PC-3 (cell line): ENCODE results near the gene CYP17A1. TPM values are rescaled to one million over a fixed set of nuclear protein-coding genes. Genes with fewer than 3 reads are reported as not detected.

Source experiments
- ATAC-seq: fragments of 200-7000 bp; cut with Tn5 transposase; 2 replicates; pipeline ENCODE4 v1.9.1; 2020; ENCODE audit warnings: mild to moderate bottlenecking, moderate library complexity
- BruUV-seq: library from RNA; stranded (reverse); fragments of 400-500 nt; replicated peaks from 2 replicates; lab custom pipeline; 2021; lab: Mats Ljungman, UMichigan
- CTCF ChIA-PET: fragments of 300-600 bp; sonication (Branson Sonifier 250); formaldehyde crosslinking; loops from one replicate; lab custom pipeline; 2022; ENCODE audit warnings: antibody characterized with exemption; lab: Charles Lee
- POLR2A ChIA-PET: fragments of 300-600 bp; sonication (Branson Sonifier 250); formaldehyde crosslinking; loops from one replicate; lab custom pipeline; 2022; ENCODE audit warnings: antibody characterized with exemption; ENCODE audit not compliant: unreplicated experiment; lab: Charles Lee
- DNase-seq: peaks from one replicate; pipeline ENCODE4 v3.0.0-alpha.2; 2015
- H2AFZ ChIP-seq: fragments of 300-600 bp; sonication (generic); 2 replicates; pipeline ENCODE4 v1.6.0; 2016; ENCODE audit warnings: antibody characterized with exemption, low read length
- H3F3A ChIP-seq: fragments of 300-600 bp; sonication (generic); one replicate; pipeline ENCODE4 v1.6.0; 2017; ENCODE audit warnings: antibody characterized with exemption, low read length, control low read depth, mild to moderate bottlenecking; ENCODE audit not compliant: unreplicated experiment
- H3K27ac ChIP-seq: fragments of 300-600 bp; sonication (generic); 2 replicates; pipeline ENCODE4 v1.5.1; 2016; ENCODE audit warnings: mild to moderate bottlenecking, low read length
- H3K27me3 ChIP-seq: fragments of 300-600 bp; sonication (generic); 2 replicates; pipeline ENCODE4 v1.6.1; 2016; ENCODE audit warnings: low read length, mixed read lengths
- H3K36me3 ChIP-seq: fragments of 300-600 bp; sonication (generic); 2 replicates; pipeline ENCODE4 v1.6.1; 2016; ENCODE audit warnings: low read depth, mixed run types, low read length, mixed read lengths
- H3K4me1 ChIP-seq: fragments of 300-600 bp; sonication (generic); 2 replicates; pipeline ENCODE4 v1.5.1; 2016; ENCODE audit warnings: low read length; ENCODE audit not compliant: insufficient read depth
- H3K4me2 ChIP-seq: fragments of 300-600 bp; sonication (generic); 2 replicates; pipeline ENCODE4 v1.6.0; 2016; ENCODE audit warnings: low read length
- H3K4me3 ChIP-seq: fragments of 300-600 bp; sonication (generic); 2 replicates; pipeline ENCODE4 v1.5.1; 2016; ENCODE audit warnings: mild to moderate bottlenecking, low read length, mixed read lengths
- H3K79me2 ChIP-seq: fragments of 300-600 bp; sonication (generic); 2 replicates; pipeline ENCODE4 v1.6.1; 2017; ENCODE audit warnings: low read length, mixed read lengths
- H3K9ac ChIP-seq: fragments of 300-600 bp; sonication (generic); 2 replicates; pipeline ENCODE4 v1.6.0; 2016; ENCODE audit warnings: mild to moderate bottlenecking, low read length
- H3K9me2 ChIP-seq: fragments of 300-600 bp; sonication (generic); replicated peaks from 2 replicates; pipeline ENCODE4 v1.6.1; 2016; ENCODE audit warnings: mixed run types, low read length, mixed read lengths
- H3K9me3 ChIP-seq: fragments of 300-600 bp; sonication (generic); 2 replicates; pipeline ENCODE4 v1.6.1; 2016; ENCODE audit warnings: low read length, mixed read lengths
- H4K20me1 ChIP-seq: fragments of 300-600 bp; sonication (generic); 2 replicates; pipeline ENCODE4 v1.6.1; 2016; ENCODE audit warnings: low read length, mixed read lengths
- EZH2 ChIP-seq: fragments of 300-600 bp; sonication (generic); IDR thresholded peaks from one replicate; pipeline ENCODE4 v1.6.1; 2017; ENCODE audit warnings: antibody characterized with exemption, mild to moderate bottlenecking, low read length; ENCODE audit not compliant: unreplicated experiment
- EZH2phosphoT487 ChIP-seq: fragments of 300-600 bp; sonication (generic); IDR thresholded peaks from 2 replicates; pipeline ENCODE4 v1.6.1; 2018; ENCODE audit warnings: mild to moderate bottlenecking, antibody characterized with exemption, low read length, borderline replicate concordance
- intact Hi-C: fragments of 100-400 bp; cut with micrococcal nuclease; formaldehyde crosslinking; loops from 2 replicates; pipeline ENCODE4 v1.9.0; 2023
- total RNA-seq: library from RNA; depleted of rRNA; stranded (reverse); fragments of >200 nt; gene quantifications from 2 replicates; pipeline ENCODE4 v1.2.3, GENCODE V29; 2014
- TF ChIP-seq, protein P1 (sequence below): fragments of 300-600 bp; sonication (generic); conservative IDR thresholded peaks from 2 replicates; pipeline ENCODE4 v1.5.1; 2017; ENCODE audit warnings: antibody characterized with exemption, low read depth, mild to moderate bottlenecking, low read length

The CYP17A1 gene
- total RNA-seq, 1 experiment from 2014 or later: not detected

DNA sequence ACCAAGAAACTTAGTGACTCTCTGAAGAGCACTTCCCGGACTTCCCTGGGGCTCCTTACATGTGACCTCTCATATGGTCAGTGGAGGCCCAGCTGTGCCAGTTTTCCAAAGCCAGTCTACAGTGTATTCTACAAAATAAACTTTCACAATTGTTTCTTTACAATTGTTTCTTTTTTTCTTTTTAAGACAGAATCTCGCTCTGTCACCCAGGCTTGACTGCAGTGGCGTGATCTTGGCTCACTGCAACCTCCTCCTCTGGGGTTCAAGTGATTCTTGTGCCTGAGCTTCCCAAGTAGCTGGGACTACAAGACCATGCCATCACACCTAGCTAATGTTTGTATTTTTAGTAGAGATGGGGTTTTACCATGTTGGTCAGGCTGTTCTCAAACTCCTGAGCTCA is 25.9 kb downstream of the CYP17A1 start:
- no peaks in the 10 kb centered on the region for H3K4me1 ChIP-seq
- no peaks in the 10 kb centered on the region for H3K9me2 ChIP-seq
- ChIA-PET CTCF (no interaction called here), POLR2A (no interaction called here)
- no peaks in the 10 kb centered on the region for H3F3A ChIP-seq
- H3K9me3 ChIP-seq: no peaks in the 10 kb centered on the region
- DNase-seq (no peak), ATAC-seq (no peak)
- H2AFZ ChIP-seq: no peak overlapping the region
- H3K4me2 ChIP-seq: no peak overlapping the region
- H4K20me1 ChIP-seq: no peaks in the 10 kb centered on the region
- no TSS peak for BruUV-seq
- no peak for TF ChIP-seq EZH2
- no peak for TF ChIP-seq EZH2phosphoT487
- TF ChIP-seq, protein P1, sequence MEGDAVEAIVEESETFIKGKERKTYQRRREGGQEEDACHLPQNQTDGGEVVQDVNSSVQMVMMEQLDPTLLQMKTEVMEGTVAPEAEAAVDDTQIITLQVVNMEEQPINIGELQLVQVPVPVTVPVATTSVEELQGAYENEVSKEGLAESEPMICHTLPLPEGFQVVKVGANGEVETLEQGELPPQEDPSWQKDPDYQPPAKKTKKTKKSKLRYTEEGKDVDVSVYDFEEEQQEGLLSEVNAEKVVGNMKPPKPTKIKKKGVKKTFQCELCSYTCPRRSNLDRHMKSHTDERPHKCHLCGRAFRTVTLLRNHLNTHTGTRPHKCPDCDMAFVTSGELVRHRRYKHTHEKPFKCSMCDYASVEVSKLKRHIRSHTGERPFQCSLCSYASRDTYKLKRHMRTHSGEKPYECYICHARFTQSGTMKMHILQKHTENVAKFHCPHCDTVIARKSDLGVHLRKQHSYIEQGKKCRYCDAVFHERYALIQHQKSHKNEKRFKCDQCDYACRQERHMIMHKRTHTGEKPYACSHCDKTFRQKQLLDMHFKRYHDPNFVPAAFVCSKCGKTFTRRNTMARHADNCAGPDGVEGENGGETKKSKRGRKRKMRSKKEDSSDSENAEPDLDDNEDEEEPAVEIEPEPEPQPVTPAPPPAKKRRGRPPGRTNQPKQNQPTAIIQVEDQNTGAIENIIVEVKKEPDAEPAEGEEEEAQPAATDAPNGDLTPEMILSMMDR: no peak
- no peaks in the 10 kb centered on the region for H3K79me2 ChIP-seq
- H3K27ac ChIP-seq: no peak overlapping the region
- H3K9ac ChIP-seq: no peak overlapping the region
- no peaks in the 10 kb centered on the region for H3K27me3 ChIP-seq
- intact Hi-C loops: no loop called here
- H3K4me3 ChIP-seq: no peak overlapping the region
- H3K36me3 ChIP-seq: no peaks in the 10 kb centered on the region

DNA sequence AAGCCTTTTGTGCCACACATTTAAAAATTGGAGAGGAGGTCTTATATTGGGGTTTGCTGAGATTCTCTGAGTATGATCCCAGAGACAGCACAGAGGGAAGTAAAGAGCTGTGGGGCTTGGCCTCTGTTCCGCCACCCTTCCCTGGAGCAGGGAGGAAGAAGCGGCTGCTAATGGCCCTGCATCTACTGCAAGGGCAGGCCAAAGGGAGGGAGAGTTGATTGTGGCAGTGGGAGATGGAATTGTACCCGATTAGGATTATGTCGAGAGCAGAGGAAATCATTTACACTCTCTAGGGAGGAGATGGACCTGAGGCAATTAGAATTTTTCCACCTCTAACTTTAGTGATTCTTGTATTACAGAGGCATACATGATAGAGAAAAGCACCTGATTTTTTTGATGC is 28.8 kb downstream of the CYP17A1 start:
- Histone ChIP-seq H2AFZ (no peak overlapping the region), H3K4me1 (no peaks in the 10 kb centered on the region), H3K9me3 (no peaks in the 10 kb centered on the region), H3F3A (no peaks in the 10 kb centered on the region), H3K4me3 (no peak overlapping the region), H4K20me1 (no peaks in the 10 kb centered on the region), H3K27ac (no peak overlapping the region), H3K79me2 (no peaks in the 10 kb centered on the region), H3K36me3 (no peaks in the 10 kb centered on the region; the same call in 1 of the 2 replicates), H3K9me2 (no peaks in the 10 kb centered on the region), H3K4me2 (no peak overlapping the region), H3K9ac (no peak overlapping the region), H3K27me3 (no peaks in the 10 kb centered on the region)
- POLR2A ChIA-PET: no interaction called here
- CTCF ChIA-PET: no interaction called here
- ATAC-seq (no peak), DNase-seq (no peak)
- BruUV-seq: no TSS peak
- intact Hi-C loops: no loop called here
- TF ChIP-seq, protein P1: no peak
- TF ChIP-seq EZH2phosphoT487 (no peak), EZH2 (no peak)

DNA sequence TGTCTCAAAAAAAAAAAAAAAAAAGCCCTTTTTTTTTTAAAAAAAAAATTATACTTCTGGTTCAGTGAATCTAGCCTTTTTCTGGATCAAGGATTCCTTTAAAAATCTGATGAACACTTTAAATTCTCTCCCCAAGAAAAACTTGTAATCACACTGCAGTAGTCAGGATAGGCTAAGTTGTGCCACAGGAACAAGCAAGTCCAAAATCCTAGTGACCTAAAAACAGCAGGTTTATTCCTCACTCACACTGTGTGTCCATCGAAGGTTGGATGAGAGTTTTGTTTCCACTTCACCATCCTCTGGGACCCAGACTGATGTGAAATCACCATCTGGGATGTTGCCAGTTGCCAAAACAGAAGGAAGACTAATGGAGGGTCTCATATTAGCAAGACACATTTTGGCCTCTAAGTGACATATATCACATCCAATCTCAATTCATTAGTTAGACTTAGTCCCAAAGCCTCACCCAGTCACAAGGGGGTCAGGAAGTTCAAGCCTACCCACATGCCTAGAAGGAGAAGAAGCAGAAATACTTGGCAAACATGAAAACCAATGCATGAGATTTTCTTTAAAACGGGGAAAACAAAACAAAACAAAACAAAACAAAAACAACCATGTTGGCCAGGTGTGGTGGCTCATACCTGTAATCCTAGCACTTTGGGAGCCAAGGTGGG is 32.7 kb downstream of the CYP17A1 start:
- DNase-seq (no peak), ATAC-seq (no peak)
- Histone ChIP-seq H3K4me2 (no peak overlapping the region), H3K36me3 (no peaks in the 10 kb centered on the region; the same call in 1 of the 2 replicates), H3K9me3 (no peaks in the 10 kb centered on the region), H3K9me2 (no peaks in the 10 kb centered on the region), H3K27me3 (no peaks in the 10 kb centered on the region), H3K4me3 (no peak overlapping the region), H4K20me1 (no peaks in the 10 kb centered on the region), H3K79me2 (no peaks in the 10 kb centered on the region), H2AFZ (no peak overlapping the region), H3K9ac (no peak overlapping the region), H3K4me1 (no peaks in the 10 kb centered on the region), H3F3A (no peaks in the 10 kb centered on the region), H3K27ac (no peak overlapping the region)
- intact Hi-C loops: no loop called here
- ChIA-PET CTCF (no interaction called here), POLR2A (no interaction called here)
- BruUV-seq: no TSS peak
- TF ChIP-seq EZH2phosphoT487 (no peak), EZH2 (no peak)
- TF ChIP-seq, protein P1: no peak
